NCI-H69 (cell line): ENCODE data around the gene TMPRSS2.

Experiments used
- DNase-seq: peaks from one replicate; lab custom pipeline; 2025; lab: John Stamatoyannopoulos, UW

TMPRSS2 gene

GRCh38 chr21:41509733-41510132, 1.8 kb upstream of the TMPRSS2 start:
- DNase-seq = no peak

GRCh38 chr21:41509145-41509496, 1.2 kb upstream of the TMPRSS2 start:
- no peak for DNase-seq

- DNase-seq = no peak
Observed at GRCh38 chr21:41508415-41509144, 622 bp upstream of the TMPRSS2 start.

- DNase-seq = no peak
Observed at GRCh38 chr21:41506611-41507520, 1.1 kb downstream of the TMPRSS2 start.

- no peak for DNase-seq
Observed at GRCh38 chr21:41506005-41506594, 1.9 kb downstream of the TMPRSS2 start.

- no peak for DNase-seq
Observed at GRCh38 chr21:41504030-41504429, 3.9 kb downstream of the TMPRSS2 start.

- no peak for DNase-seq
Observed at GRCh38 chr21:41503331-41503730, 4.6 kb downstream of the TMPRSS2 start.

GRCh38 chr21:41501919-41502318, 6.0 kb downstream of the TMPRSS2 start:
- no peak for DNase-seq

GRCh38 chr21:41500931-41501381, 7.0 kb downstream of the TMPRSS2 start:
- DNase-seq = no peak

- no peak for DNase-seq
Observed at GRCh38 chr21:41500363-41500762, 7.6 kb downstream of the TMPRSS2 start.

- no peak for DNase-seq
Observed at GRCh38 chr21:41499920-41500319, 8.0 kb downstream of the TMPRSS2 start.

GRCh38 chr21:41497788-41498187, 10.2 kb downstream of the TMPRSS2 start:
- DNase-seq = no peak

GRCh38 chr21:41497008-41497407, 10.9 kb downstream of the TMPRSS2 start:
- no peak for DNase-seq

- no peak for DNase-seq
Observed at GRCh38 chr21:41494242-41494641, 13.7 kb downstream of the TMPRSS2 start.

- DNase-seq = no peak
Observed at GRCh38 chr21:41491412-41491811, 16.5 kb downstream of the TMPRSS2 start.

GRCh38 chr21:41490330-41490729, 17.6 kb downstream of the TMPRSS2 start:
- DNase-seq = no peak

GRCh38 chr21:41489329-41489728, 18.6 kb downstream of the TMPRSS2 start:
- no peak for DNase-seq

- DNase-seq = no peak
Observed at GRCh38 chr21:41488080-41488479, 19.9 kb downstream of the TMPRSS2 start.

- DNase-seq = no peak
Observed at GRCh38 chr21:41487082-41487481, 20.9 kb downstream of the TMPRSS2 start.

- no peak for DNase-seq
Observed at GRCh38 chr21:41483973-41484372, 24.0 kb downstream of the TMPRSS2 start.

GRCh38 chr21:41483415-41483814, 24.5 kb downstream of the TMPRSS2 start:
- DNase-seq = no peak

- DNase-seq = no peak
Observed at GRCh38 chr21:41482980-41483379, 25.0 kb downstream of the TMPRSS2 start.

- DNase-seq = no peak
Observed at GRCh38 chr21:41482301-41482700, 25.7 kb downstream of the TMPRSS2 start.
